ENCODE data around the gene EBF4. TPM values are rescaled to one million over a fixed set of nuclear protein-coding genes. Genes with fewer than 3 reads are reported as not detected.
A peak's percentile ranks its signal among the peaks of the same experiment; 100 is the strongest.

EBF4 gene
- total RNA-seq, 1 donor from 2014 or later = 15.3 TPM

- Histone ChIP-seq H3K27me3 (ENCODE audit: low read depth) (peaks cover 28% of the 10 kb centered on the region), H3K9me3 (no peaks in the 10 kb centered on the region), H3K4me1 (peaks cover 17% of the 10 kb centered on the region), H3K36me3 (no peaks in the 10 kb centered on the region), H3K4me3 (no peak overlapping the region), H3K27ac (no peak overlapping the region)
- ATAC-seq = peak; percentile 35 to 37
- DNase-seq = no peak
- peak; percentile 44 for TF ChIP-seq CTCF (IDR thresholded peaks at IDR 0.05)
- intact Hi-C loops (cut with DNase I) = no loop called here
These were observed 63.6 kb downstream of the EBF4 start for GRCh38 chr20:2756056-2756611.

- Histone ChIP-seq H3K9me3 (no peaks in the 10 kb centered on the region), H3K27ac (no peak overlapping the region), H3K36me3 (no peaks in the 10 kb centered on the region), H3K27me3 (ENCODE audit: low read depth) (peaks cover 28% of the 10 kb centered on the region), H3K4me1 (peaks cover 9% of the 10 kb centered on the region), H3K4me3 (no peak overlapping the region)
- intact Hi-C loops (cut with DNase I) = no loop called here
- no peak for TF ChIP-seq CTCF (IDR thresholded peaks at IDR 0.05)
- DNase-seq = no peak
- ATAC-seq = no peak
These were observed 64.4 kb downstream of the EBF4 start for GRCh38 chr20:2757001-2757400.

GRCh38 chr20:2757969-2758368, 65.4 kb downstream of the EBF4 start:
- peaks cover 2% of the 10 kb centered on the region for H3K4me1 ChIP-seq
- no peak for TF ChIP-seq CTCF (IDR thresholded peaks at IDR 0.05)
- H3K27ac ChIP-seq = no peak overlapping the region
- H3K4me3 ChIP-seq = no peak overlapping the region
- intact Hi-C loops (cut with DNase I) = no loop called here
- no peak for DNase-seq
- H3K36me3 ChIP-seq = no peaks in the 10 kb centered on the region
- H3K9me3 ChIP-seq = no peaks in the 10 kb centered on the region
- H3K27me3 ChIP-seq (ENCODE audit: low read depth) = peaks cover 30% of the 10 kb centered on the region
- no peak for ATAC-seq

GRCh38 chr20:2759143-2759542, 66.6 kb downstream of the EBF4 start:
- intact Hi-C loops (cut with DNase I) = no loop called here
- Histone ChIP-seq H3K27ac (no peak overlapping the region), H3K4me3 (no peak overlapping the region), H3K4me1 (no peaks in the 10 kb centered on the region), H3K36me3 (no peaks in the 10 kb centered on the region), H3K9me3 (no peaks in the 10 kb centered on the region), H3K27me3 (ENCODE audit: low read depth) (peaks cover 28% of the 10 kb centered on the region)
- TF ChIP-seq CTCF (IDR thresholded peaks at IDR 0.05) = no peak
- ATAC-seq = no peak
- no peak for DNase-seq

GRCh38 chr20:2759603-2760296, 67.2 kb downstream of the EBF4 start:
- intact Hi-C loops (cut with DNase I) = no loop called here
- no peak for DNase-seq
- peaks cover 22% of the 10 kb centered on the region for H3K27me3 ChIP-seq (ENCODE audit: low read depth)
- H3K27ac ChIP-seq = no peak overlapping the region
- H3K4me1 ChIP-seq = no peaks in the 10 kb centered on the region
- H3K4me3 ChIP-seq = no peak overlapping the region
- no peaks in the 10 kb centered on the region for H3K36me3 ChIP-seq
- ATAC-seq = no peak
- no peak for TF ChIP-seq CTCF (IDR thresholded peaks at IDR 0.05)
- H3K9me3 ChIP-seq = no peaks in the 10 kb centered on the region
